HG03571 (cell line): Measurements from ENCODE around the gene PSMD8.

Experiments used
- ATAC-seq: cut with Tn5 transposase; IDR thresholded peaks from one replicate; pipeline ENCODE4 v1.9.1; 2021; ENCODE audit not compliant: unreplicated experiment

Gene PSMD8

DNA sequence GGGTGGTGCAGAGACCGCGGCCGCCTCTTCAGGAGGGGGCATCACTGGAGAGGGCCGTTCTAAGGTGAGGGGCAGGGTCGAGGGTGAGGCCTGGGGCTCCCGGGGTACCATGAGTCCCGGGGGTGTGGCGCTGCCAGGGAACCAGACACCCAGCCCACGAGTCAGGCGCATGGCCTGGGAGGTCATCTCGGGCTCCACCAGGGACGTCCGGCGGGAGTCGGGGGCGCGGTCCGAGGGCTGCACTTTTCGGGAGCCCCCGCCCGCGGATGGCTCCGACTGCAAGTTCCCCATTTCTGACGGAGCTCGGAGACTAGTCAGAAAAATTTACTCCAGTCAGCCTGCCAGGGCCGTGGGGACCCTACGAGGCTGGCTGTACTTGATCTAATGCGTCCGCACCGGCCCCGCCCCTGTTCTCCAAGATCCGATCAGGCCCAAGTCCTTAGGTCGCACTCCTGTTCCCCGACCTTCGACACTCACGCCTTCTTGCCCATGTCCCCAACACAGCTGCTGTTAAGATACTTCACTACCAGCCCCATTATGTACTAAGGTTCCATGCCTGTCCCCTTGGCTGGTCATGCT lies 12.7 kb downstream of the PSMD8 start:
- ATAC-seq: no peak

DNA sequence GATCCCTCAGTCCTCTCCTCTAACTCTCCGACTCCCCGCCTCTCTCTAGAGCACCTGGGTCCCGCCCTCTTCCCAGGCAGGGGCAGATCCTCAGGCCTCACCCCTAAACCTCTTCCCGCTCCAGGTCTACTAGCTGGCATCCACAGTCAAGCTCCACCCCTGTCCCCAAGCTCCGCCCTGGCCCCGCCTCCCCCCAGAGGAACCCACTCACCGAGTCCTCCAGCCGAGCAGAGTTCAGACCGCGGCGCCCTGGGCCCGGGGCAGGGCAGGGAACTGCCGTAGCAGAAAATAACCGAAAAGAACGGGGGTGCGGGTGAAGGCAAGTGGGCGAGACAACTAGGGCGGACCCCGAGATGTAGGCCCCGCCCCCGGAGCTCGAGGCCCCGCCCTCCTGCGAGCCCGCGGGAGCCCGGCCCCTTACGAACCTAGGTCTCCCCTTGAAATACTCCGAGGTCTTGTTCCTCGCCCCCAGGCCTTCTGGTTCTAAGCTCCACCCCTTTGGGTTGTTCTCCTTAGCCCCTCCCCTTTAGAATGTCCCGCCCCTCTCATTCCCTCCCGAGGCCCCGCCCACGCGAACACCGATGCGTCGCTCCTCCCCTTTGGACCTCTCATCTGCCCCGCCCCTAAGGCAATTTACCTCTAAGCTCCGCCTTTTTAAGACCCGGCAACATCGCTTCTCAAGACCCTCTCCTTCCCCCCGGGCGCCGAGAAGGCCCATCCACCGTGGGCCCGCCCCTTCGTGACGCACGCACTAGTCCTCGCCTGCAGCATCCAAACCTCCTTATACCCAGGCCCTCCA lies 13.4 kb downstream of the PSMD8 start, which contains the start of gene GGN:
GGN (minus strand) TSS at position 485 of the 799 bp plus-strand sequence. CDS start 773 bp downstream, outside the sequence.
- ATAC-seq: no peak

- no peak for ATAC-seq
Measured at GRCh38 chr19:38388349-38389100, 14.2 kb downstream of the PSMD8 start, which contains the start of gene SPRED3. Gene SPRED3, plus strand, starts transcription at chr19:38388697. Its CDS starts 1,606 bp downstream, at chr19:38390303.

- ATAC-seq: no peak
Measured at GRCh38 chr19:38389101-38389925, 14.9 kb downstream of the PSMD8 start.

DNA sequence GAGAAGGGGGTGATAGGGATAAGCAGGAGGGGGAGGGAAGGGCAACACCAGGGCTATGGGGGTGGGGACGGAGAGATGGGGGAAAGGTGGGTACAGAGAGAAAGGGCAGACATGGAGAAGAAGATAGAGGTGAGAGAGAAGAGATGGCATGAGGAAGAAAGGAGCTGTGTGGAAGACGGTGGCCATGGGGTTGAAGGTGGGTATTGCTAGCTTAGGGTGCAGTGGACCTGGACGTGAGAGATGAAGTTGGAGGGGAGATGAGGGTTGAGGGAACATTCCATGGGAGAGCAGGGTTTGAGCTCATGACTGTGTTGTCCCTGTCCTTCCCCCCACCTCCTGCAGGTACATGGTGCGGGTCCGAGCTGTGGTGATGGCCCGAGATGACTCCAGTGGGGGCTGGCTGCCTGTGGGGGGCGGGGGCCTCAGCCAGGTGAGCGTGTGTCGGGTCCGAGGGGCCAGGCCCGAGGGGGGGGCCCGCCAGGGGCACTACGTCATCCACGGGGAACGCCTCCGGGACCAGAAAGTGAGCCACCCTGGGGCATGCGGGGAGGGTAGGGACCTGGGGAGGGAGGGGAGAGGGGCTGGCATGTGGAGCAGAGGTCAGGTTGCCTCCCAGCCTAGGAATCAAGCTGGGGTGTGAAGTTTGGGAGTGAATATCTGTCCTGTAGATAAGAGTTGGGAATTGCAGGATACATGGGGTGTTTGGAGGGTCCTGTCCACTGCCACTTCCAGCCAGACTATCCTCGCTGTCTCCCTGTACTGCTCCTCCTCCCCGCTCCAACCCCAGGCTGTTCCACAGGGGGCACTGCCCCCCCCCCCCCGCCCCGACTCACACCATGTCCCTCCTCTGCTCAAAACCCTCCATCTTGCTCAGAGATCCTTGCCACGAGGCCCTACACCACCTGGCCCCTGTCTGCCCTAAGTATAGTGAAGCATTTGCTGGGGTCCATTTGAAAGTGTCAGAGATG lies 15.9 kb downstream of the PSMD8 start:
- no peak for ATAC-seq

DNA sequence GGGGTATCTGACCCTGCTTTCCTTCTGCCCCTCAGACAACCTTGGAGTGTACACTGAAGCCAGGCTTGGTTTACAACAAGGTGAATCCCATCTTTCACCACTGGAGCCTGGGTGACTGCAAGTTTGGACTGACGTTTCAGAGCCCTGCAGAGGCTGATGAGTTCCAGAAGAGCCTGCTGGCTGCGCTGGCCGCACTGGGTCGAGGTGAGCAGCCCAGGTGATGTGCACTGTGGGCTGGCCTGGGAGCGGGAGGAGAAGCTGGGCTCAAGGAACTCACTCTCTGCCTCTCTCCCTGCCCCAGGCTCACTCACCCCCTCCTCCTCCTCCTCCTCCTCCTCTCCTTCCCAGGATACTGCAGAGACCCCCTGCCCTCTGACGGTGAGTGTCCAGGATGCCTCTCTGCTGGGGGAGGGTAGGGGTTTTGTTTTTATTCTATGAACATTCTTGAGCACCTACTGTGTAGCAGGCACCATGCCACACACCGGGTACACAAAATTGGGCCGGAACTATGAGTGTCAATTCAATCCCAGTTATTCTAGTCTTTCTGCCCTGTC lies 17.6 kb downstream of the PSMD8 start:
- no peak for ATAC-seq

DNA sequence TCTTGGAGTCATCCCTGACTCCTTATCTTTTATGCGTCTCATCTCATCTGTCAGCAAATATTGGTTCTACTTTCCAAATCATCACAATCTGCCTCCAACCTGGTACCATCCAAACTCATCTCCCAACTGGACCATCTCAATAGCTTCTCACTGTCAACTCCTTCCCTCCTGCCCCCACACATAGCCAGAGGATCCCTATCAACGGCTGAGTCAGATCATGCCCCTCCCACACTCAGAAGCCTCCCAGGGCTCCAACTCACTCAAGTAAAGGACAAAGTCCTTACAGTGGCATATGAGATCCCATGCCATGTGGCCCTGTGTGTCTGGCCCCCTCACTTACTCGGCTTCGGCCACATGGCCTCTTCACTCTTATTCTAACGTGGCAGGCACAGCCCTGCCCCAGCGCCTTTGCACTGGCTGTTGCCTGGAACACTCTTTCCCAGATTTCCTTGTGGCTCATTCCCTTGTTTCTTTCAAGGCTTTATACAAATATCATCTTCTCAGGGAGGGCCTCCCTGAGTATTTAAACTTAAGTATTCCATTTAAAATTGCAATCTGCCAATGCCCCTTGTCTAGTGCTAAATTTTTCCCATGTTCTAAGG lies 18.4 kb downstream of the PSMD8 start:
- no peak for ATAC-seq

- ATAC-seq: no peak
Measured at GRCh38 chr19:38394488-38394887, 20.1 kb downstream of the PSMD8 start.

DNA sequence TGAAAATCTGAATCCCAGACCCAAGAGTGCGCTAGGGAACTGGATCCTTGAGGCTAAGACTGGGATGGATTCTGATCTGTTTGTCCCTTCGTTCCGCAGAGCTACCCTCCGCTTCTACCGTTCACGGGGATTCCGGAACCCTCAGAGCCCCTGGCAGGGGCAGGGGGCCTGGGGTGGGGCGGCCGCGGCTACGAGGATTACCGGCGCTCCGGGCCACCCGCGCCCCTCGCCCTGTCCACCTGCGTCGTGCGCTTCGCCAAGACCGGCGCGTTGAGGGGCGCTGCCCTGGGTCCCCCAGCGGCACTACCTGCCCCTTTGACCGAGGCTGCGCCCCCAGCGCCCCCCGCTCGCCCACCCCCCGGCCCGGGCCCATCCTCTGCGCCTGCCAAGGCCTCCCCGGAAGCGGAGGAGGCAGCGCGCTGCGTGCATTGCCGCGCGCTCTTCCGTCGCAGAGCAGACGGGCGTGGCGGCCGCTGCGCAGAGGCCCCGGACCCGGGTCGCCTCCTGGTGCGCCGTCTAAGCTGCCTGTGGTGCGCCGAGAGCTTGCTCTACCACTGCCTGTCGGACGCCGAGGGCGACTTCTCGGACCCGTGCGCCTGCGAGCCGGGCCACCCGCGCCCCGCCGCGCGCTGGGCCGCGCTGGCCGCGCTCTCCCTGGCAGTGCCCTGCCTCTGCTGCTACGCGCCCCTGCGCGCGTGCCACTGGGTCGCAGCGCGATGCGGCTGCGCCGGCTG lies 21.2 kb downstream of the PSMD8 start:
- ATAC-seq: no peak

GRCh38 chr19:38399081-38399480 lies 24.7 kb downstream of the PSMD8 start:
- no peak for ATAC-seq

DNA sequence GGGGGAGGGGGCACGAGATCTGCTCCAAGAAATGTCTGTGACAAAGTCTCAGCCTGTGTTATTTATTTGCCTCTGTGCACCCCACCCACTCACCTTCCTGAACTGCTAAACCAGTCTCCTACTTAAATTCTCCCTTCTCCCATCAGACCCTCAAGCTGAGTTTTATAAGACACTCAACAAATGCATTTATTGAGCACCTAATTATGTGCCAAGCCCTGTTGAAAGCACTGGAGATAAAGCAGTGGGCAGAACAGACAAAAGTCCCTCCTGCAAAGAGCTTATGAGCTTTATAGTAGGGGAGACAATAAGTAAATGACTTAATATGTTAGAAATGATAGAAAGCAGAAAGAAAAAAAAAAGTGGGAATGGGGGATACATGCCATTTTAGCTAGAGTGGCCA lies 25.2 kb downstream of the PSMD8 start:
- ATAC-seq: no peak

- ATAC-seq: no peak
Measured at GRCh38 chr19:38400361-38400760, 26.0 kb downstream of the PSMD8 start.

GRCh38 chr19:38401148-38401547 lies 26.8 kb downstream of the PSMD8 start:
- ATAC-seq: no peak

DNA sequence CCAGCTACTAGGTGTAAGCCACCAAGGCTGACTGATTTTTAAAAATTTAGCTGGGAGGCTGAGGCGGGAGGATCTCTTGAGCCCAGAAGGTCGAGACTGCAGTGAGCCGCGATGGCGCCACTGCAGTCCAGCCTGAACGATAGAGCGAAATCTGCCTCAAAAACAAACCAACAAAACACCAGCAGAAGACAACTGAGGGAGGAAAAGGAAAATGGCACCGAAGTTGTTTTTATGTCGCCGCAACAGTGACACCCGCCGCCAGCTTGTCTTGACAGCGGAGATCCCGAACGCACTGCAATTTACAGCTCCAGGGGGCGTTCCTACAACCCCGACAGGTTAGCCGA lies 28.2 kb downstream of the PSMD8 start:
- no peak for ATAC-seq

DNA sequence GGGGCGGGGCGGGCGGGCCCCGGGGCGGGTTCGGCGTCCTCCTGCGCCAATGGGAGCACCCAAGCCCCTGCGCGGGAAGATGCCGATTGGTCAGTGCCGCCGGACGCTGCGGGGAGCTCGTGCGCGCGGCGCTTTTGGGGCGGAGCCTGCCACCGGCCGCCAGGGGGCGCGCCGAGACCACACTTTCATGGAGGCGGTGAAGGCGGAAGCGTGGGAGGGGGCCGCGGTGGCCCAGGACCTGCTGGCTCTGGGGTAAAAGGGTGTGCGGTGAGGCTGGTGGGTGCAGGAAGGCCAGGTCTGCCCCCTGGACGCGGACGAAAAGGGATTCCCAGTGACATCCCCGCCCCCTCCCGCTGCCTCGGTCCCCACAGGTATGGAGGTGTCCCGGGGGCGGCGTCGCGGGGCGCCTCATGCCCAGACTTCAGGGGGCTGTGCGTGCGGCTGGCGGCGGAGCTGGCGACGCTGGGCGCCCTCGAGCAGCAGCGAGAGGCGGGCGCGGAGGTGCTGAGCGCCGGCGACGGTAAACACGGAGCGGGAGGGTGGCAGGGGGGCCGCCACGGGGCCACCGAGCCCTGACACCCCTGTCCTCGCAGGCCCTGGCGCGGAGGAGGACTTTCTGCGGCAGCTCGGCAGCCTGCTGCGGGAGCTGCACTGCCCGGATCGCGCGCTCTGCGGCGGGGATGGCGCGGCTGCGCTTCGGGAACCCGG lies 28.8 kb downstream of the PSMD8 start, which contains the start of gene FAM98C:
FAM98C (plus strand) TSS at position 127 of the 708 bp plus-strand sequence; CDS start at position 188, 61 bp downstream.
- peak; percentile 75 for ATAC-seq

GRCh38 chr19:38404858-38405257 lies 30.5 kb downstream of the PSMD8 start:
- no peak for ATAC-seq

GRCh38 chr19:38405276-38405675 lies 30.9 kb downstream of the PSMD8 start:
- ATAC-seq: no peak
